ENCODE results near the gene TCEA2.

TCEA2 gene

DNA sequence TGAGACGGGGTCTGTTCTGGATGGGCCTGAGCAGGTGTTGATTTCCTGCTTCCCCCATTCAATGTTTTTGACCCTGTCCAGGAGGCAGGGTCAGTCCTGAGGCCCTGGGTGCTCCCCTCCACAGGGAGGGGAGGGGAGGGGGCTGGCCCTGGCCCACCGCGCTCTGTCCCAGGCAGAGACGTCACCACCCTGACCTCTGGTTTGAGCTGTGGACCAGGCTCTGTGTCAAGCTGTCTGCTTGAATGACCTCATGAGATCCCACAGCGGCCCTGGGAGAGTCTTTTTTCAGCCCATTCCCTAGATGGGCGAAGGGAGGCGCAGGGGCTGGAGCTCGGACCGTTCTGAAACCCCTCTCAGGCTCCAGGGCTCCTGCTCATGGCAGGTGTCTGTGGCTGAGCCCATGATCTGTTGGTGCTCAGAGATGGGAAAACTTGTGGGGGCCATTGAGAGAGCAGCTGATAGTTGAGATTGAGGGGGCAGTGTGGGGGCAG, 30.1 kb downstream of the TCEA2 start:
- no peak for DNase-seq (ENCODE audit: low spot score)

DNA sequence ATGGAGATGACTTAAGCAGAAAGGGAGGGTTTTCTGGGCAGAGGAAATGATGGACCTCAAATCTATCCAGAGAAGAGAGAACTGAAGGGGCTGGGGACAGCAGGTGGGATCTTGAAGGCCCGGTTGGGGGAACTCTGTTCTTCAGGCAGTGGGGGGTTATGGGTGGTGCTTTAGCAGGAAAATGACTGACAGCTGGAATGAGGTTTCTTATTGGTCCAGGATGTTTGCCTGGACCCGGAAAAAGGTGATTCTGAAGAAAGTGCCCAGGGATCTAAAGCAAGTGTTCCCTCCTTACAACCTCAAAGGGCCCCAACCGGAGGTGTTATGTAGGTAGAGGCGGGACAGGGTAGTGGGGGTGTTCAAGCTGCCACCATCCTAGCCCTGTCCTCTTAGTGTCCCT, 32.5 kb downstream of the TCEA2 start:
- no peak for DNase-seq (ENCODE audit: low spot score)

- DNase-seq (ENCODE audit: low spot score): no peak
These were observed 32.9 kb downstream of the TCEA2 start for GRCh38 chr20:64095927-64096326.

- DNase-seq (ENCODE audit: low spot score): no peak
These were observed 33.5 kb downstream of the TCEA2 start for GRCh38 chr20:64096535-64096934.

DNA sequence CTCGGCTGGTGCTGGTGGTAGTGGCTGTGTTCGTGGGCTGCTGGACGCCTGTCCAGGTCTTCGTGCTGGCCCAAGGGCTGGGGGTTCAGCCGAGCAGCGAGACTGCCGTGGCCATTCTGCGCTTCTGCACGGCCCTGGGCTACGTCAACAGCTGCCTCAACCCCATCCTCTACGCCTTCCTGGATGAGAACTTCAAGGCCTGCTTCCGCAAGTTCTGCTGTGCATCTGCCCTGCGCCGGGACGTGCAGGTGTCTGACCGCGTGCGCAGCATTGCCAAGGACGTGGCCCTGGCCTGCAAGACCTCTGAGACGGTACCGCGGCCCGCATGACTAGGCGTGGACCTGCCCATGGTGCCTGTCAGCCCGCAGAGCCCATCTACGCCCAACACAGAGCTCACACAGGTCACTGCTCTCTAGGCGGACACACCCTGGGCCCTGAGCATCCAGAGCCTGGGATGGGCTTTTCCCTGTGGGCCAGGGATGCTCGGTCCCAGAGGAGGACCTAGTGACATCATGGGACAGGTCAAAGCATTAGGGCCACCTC, 35.5 kb downstream of the TCEA2 start:
- DNase-seq (ENCODE audit: low spot score): no peak

DNA sequence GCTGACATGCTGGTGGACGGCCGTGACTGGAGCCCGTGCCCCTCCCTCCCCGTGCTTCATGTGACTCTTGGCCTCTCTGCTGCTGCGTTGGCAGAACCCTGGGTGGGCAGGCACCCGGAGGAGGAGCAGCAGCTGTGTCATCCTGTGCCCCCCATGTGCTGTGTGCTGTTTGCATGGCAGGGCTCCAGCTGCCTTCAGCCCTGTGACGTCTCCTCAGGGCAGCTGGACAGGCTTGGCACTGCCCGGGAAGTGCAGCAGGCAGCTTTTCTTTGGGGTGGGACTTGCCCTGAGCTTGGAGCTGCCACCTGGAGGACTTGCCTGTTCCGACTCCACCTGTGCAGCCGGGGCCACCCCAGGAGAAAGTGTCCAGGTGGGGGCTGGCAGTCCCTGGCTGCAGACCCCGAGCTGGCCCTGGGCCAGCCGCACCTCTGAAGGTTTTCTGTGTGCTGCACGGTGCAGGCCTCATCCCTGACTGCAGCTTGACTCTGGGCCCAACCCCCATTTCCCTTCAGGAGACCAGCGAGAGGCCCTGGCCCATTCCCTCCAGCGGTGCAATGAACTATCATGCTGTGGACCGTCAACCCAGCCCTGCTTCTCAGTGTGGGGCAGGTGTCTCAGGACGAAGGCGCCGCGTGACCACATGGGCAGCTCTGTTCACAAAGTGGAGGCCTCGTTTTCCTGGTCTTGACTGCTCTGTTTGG, 36.2 kb downstream of the TCEA2 start:
- no peak for DNase-seq (ENCODE audit: low spot score)

- no peak for DNase-seq (ENCODE audit: low spot score)
These were observed 37.0 kb downstream of the TCEA2 start for GRCh38 chr20:64099880-64100565.

GRCh38 chr20:64100566-64100888, 37.5 kb downstream of the TCEA2 start:
- no peak for DNase-seq (ENCODE audit: low spot score)

DNA sequence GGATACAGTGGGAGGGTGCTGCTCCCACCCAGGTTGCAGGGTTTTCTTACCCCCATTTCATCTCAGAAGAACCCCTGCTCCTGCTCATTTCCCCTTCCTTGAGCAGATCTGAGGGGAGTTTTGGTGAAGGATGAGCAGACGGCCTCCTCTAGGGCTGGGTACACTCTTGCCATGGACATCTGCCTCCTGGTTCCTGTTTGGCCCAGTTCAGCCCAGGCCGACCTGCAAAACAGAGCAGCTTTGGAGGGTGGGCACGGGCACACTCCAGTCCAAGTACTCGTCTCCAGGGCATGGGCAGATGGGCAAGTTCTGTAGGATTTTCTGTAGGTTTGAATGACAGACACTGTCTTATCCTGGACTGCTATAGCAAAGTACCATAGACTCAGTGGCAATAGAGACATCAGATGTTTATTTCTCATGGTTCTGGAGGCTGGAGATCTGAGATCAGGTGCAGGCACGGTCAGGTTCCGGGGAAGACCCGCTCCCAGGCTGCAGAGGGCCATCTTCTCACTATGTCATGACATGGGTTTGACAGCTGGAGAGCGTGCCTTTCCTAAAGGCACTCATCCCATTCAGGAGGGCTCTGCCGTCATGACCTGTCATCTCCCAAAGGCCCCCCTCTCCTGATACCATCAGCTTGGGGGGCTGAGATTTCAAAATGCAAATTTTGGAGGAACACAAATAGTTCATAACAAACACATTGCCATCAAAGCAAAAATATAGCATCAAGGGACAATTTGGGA, 38.1 kb downstream of the TCEA2 start:
- DNase-seq (ENCODE audit: low spot score): no peak

DNA sequence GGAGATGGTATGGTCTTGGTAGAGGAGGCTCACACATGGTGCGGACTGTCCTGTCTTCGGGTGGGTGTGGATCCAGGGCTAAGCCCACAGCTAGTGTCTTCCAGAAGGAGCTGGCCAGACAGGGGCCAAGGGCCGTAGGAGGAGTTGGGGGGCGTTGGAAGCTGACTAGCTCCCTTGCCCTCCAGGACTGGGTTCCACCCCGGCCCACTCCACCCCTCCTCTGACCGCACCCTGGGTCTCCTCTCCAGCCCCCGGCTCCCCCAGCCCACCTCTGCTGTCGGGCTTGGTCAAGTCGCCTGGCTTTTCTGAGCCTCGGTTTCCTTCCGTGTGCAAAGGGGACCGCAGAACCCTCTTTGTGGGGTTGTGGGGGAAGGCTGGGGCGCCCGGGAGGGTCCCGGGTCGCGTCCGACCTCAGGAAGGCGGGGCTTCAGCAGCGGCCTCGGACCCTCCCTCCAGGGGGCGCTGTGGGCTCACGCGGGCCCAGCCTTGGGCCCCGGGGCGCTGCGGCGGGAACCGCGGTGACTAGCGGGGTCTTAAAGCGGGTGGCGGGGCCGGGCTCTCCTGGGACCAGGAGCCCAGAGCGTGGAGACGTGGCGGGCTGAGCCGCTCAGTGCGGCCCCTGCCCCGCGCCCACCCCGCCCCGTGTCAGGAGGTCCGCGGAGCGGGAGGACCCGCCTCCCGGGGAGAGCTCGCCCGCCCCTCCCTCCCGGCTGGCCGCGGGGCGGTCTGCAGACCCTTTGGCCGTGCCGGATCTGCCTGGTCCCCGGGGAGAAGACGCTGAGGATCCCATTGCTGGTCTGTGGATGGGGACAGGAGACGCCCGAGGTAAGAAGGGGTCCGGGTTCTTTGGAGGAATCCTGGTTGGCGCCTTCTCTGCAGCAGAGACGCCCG, 39.0 kb downstream of the TCEA2 start:
- DNase-seq (ENCODE audit: low spot score): no peak

GRCh38 chr20:64102647-64103354, 39.8 kb downstream of the TCEA2 start:
- DNase-seq (ENCODE audit: low spot score): peak; percentile 79

DNA sequence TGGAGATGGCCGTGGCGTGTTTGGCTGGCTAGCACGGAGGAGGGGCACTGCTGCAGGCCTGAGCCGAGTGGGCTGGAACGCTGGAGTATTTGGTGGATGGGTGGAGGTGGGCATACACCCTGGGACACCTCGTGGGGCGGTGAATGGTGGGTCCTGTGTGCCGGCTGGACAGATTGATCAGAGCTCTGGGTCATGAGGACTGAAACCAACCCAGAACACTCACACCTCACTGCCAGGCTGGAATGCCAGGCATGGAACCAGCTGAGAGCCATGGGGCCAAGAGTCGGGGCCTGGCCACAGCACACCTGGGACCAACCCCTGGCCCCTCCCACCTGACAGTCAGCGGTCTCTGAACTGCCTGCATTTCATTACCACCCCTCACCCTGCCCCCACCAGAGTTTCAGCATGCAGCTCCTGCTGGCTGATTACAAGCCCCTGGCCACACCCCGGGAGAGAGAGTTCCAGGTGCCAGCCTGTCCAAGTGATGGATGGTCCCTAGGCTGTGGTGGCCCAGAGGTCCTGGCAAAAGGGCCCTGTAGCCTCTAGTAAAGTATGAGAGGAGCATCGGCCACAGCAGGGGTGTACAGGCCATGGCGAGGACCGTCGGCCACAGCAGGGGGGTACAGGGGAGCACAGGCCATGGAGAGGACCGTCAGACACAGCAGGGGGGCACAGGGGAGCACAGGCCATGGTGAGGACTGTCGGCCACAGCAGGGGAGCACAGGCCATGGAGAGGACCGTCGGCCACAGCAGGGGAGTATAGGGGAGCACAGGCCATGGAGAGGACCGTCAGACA, 41.1 kb downstream of the TCEA2 start:
- no peak for DNase-seq (ENCODE audit: low spot score)

GRCh38 chr20:64104667-64105451, 41.9 kb downstream of the TCEA2 start:
- no peak for DNase-seq (ENCODE audit: low spot score)

DNA sequence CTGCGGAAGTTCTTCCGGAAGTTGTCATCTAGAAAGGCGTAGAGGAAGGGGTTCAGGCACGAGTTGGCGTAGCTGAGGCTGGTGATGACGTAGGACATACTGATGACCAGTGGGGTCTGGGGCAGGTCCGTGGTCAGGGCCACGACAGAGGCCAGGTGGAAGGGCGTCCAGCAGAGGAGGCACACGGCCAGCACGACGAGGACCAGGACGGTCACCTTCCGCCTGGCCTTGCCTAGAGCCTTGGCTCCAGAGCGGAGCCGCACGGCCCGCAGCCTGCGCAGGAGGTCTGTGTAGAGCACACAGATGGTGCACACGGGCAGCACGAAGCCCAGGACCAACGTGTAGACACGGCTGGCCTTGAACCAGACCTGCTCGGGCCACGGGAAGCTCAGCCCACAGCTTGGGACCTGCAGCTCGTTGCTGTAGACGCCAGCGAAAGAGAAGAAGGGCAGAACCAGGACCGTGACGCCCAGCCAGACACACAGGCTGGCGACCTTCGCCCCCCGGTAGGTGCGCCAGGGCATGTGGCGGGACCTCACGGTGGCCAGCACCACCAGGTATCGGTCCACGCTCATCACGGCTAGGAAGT, 42.9 kb downstream of the TCEA2 start:
- DNase-seq (ENCODE audit: low spot score): no peak

GRCh38 chr20:64106435-64106961, 43.5 kb downstream of the TCEA2 start:
- DNase-seq (ENCODE audit: low spot score): no peak

GRCh38 chr20:64106981-64107735, 44.2 kb downstream of the TCEA2 start, which contains the start of gene NPBWR2:
NPBWR2 (minus strand) TSS chr20:64107565; CDS start chr20:64106831, 734 bp downstream.
- DNase-seq (ENCODE audit: low spot score): no peak

DNA sequence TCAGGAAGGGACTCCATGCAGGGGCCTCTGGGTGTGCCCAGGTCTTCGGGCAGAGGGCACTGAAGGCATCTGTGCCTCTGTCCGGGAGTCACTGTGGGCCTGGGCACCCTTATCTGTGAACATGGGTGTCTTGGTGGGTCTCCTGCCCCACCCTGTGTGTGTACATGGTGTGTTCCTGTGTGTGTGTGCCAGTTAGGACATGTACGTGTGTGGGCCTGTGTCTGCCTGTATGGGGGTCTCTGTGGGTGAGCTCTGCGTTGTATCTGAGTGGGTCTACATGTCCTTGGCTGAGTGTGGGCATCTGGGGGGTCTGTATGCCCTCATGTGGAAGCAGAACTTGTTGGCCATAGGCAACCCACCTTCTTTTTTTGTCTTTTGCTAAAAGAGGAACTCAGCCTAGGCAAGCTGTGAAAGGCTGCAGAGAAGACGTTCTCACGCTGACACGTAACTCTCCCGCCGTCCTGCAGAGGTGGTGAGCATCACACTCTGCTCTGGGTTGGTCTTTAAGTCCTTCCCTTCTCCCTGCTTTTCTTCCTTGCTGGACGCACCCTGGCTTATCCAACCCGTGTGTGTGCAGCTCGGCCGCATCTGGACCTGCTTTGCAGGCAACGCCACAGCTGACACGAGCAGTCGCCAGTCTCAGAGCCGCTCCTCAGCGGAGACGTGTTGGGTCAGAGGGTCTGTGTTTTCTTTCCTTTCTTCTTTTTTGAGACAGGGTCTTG, 44.9 kb downstream of the TCEA2 start:
- DNase-seq (ENCODE audit: low spot score): no peak
